HepG2 (cell line): ENCODE results near the gene SYS1. TPM values are rescaled to one million over a fixed set of nuclear protein-coding genes. Genes with fewer than 3 reads are reported as not detected.

ENCODE experiments used
- ATAC-seq: fragments of 200-7000 bp; cut with Tn5 transposase; 3 replicates; pipeline ENCODE4 v1.9.1; 2020; ENCODE audit warnings: mild to moderate bottlenecking, moderate library complexity
- BruUV-seq: library from RNA; stranded (reverse); fragments of 400-500 nt; replicated peaks from 2 replicates; lab custom pipeline; 2021; lab: Mats Ljungman, UMichigan
- CTCF ChIA-PET: fragments of 300-600 bp; formaldehyde crosslinking; extraction: SDS; loops from one replicate; lab custom pipeline; 2021; ENCODE audit warnings: low total read pairs, inconsistent platforms, low intra/inter-chr PET ratio; lab: Yijun Ruan, JAX
- POLR2A ChIA-PET: fragments of 350-600 bp; sonication (Branson Sonifier 250); formaldehyde crosslinking; loops from one replicate; lab custom pipeline; 2020; ENCODE audit warnings: antibody characterized with exemption, inconsistent platforms; lab: Yijun Ruan, JAX
- DNase-seq: peaks from one replicate; pipeline ENCODE4 v3.0.0-alpha.2; 2015; ENCODE audit warnings: low spot score
- FAIRE-seq: peaks from 3 replicates; lab custom pipeline; 2011; peaks lifted over from hg19 to GRCh38; lab: Jason Lieb, UNC
- H2AFZ ChIP-seq: one replicate; pipeline ENCODE4 v1.6.1; 2011; ENCODE audit warnings: low read length, inconsistent platforms
- H3K27ac ChIP-seq: fragments of 300-600 bp; 3 replicates; pipeline ENCODE4 v1.8.0; 2011; ENCODE audit warnings: mixed run types, mild to moderate bottlenecking, mixed read lengths, low read length, inconsistent platforms; ENCODE audit not compliant: insufficient read depth; ENCODE audit errors: extremely low read length
- H3K27me3 ChIP-seq, 2 experiments: fragments of 200-600 bp in 1 of 2; 2 replicates in 1 of 2; 3 replicates in 1 of 2; pipeline versions ENCODE4 v1.6.0 to v1.8.0; 2011; ENCODE audit warnings: low read length in 2 of 2, mild to moderate bottlenecking in 2 of 2, moderate library complexity in 2 of 2, inconsistent platforms in 1 of 2; ENCODE audit not compliant: insufficient read depth in 2 of 2, control insufficient read depth in 1 of 2
- H3K36me3 ChIP-seq, 2 experiments: fragments of 200-600 bp in 1 of 2; replicated peaks in 1 of 2; 2 replicates in 1 of 2; 3 replicates in 1 of 2; pipeline versions ENCODE4 v1.5.1 to v1.8.0; 2011; ENCODE audit warnings: low read length in 2 of 2, inconsistent platforms in 1 of 2; ENCODE audit not compliant: insufficient read depth in 2 of 2, control insufficient read depth in 1 of 2
- H3K4me1 ChIP-seq: 2 replicates; pipeline ENCODE4 v1.5.1; 2012; ENCODE audit warnings: low read length, inconsistent platforms; ENCODE audit not compliant: insufficient read depth
- H3K4me2 ChIP-seq: 2 replicates; pipeline ENCODE4 v1.6.0; 2011; ENCODE audit warnings: low read depth, low read length, inconsistent platforms
- H3K4me3 ChIP-seq, 3 experiments: fragments of 200-600 bp in 1 of 3; sonication (generic), shearing (Covaris generic) in 1 of 3; replicated peaks in 1 of 3; 2 replicates each; pipeline ENCODE4 v1.5.1; 2011 to 2016; ENCODE audit warnings: low read length in 3 of 3, inconsistent platforms in 2 of 3, low read depth in 2 of 3, mild to moderate bottlenecking in 2 of 3, control low read depth in 1 of 3, mixed read lengths in 1 of 3; ENCODE audit not compliant: insufficient read depth in 1 of 3
- H3K79me2 ChIP-seq: one replicate; pipeline ENCODE4 v1.6.1; 2011; ENCODE audit warnings: low read length, inconsistent platforms; ENCODE audit not compliant: insufficient read depth
- H3K9ac ChIP-seq: 2 replicates; pipeline ENCODE4 v1.6.0; 2011; ENCODE audit warnings: mild to moderate bottlenecking, low read depth, low read length, inconsistent platforms; ENCODE audit not compliant: insufficient read depth
- H3K9me3 ChIP-seq: 2 replicates; pipeline ENCODE4 v1.5.1; 2012; ENCODE audit warnings: mild to moderate bottlenecking, low read length
- H4K20me1 ChIP-seq: 2 replicates; pipeline ENCODE4 v1.6.0; 2011; ENCODE audit warnings: inconsistent platforms, mild to moderate bottlenecking, low read length, moderate library complexity; ENCODE audit not compliant: insufficient read depth
- CENPX ChIP-seq: sonication (generic); formaldehyde crosslinking; IDR thresholded peaks from 2 replicates; pipeline ENCODE4 v1.9.0; 2021; ENCODE audit warnings: mild to moderate bottlenecking, missing genetic modification reagents, moderate library complexity
- HDAC1 ChIP-seq: sonication (generic); formaldehyde crosslinking; IDR thresholded peaks from 2 replicates; pipeline ENCODE4 v1.5.1; 2020; ENCODE audit warnings: mild to moderate bottlenecking, missing genetic modification reagents
- MAFG ChIP-seq: sonication (generic); formaldehyde crosslinking; IDR thresholded peaks from 2 replicates; pipeline ENCODE4 v1.5.1; 2020; ENCODE audit warnings: mild to moderate bottlenecking, missing genetic modification reagents
- MTA1 ChIP-seq: sonication (generic); formaldehyde crosslinking; IDR thresholded peaks from 2 replicates; pipeline ENCODE4 v1.4.0; 2020; ENCODE audit warnings: missing genetic modification reagents, mild to moderate bottlenecking, borderline replicate concordance
- POGK ChIP-seq: sonication (generic); formaldehyde crosslinking; conservative IDR thresholded peaks from 2 replicates; pipeline ENCODE4 v1.8.0; 2022; ENCODE audit warnings: mild to moderate bottlenecking, moderate library complexity, missing genetic modification reagents
- PPARG ChIP-seq: conservative IDR thresholded peaks from 2 replicates; pipeline ENCODE4 v1.6.1; 2016; ENCODE audit warnings: missing biosample characterization, missing genetic modification reagents
- RARA ChIP-seq: IDR thresholded peaks from 2 replicates; pipeline ENCODE4 v1.6.1; 2016; ENCODE audit warnings: missing genetic modification reagents, missing compliant biosample characterization
- ZBTB3 ChIP-seq: sonication (generic); formaldehyde crosslinking; IDR thresholded peaks from 2 replicates; pipeline ENCODE4 v1.4.0; 2020; ENCODE audit warnings: low read depth, mild to moderate bottlenecking, moderate library complexity, missing genetic modification reagents, borderline replicate concordance
- ZNF124 ChIP-seq: sonication (generic); formaldehyde crosslinking; IDR thresholded peaks from 2 replicates; pipeline ENCODE4 v1.4.0; 2020; ENCODE audit warnings: missing genetic modification reagents
- WGBS: methylation state at CpG from one replicate; pipeline ENCODE4 v1.1.6; 2017; ENCODE audit warnings: low lambda C conversion rate; 5-methylcytosine and 5-hydroxymethylcytosine counted together
- in situ Hi-C: cut with HindIII; loops from 2 replicates; pipeline ENCODE4 v1.10.0; 2017; ENCODE audit warnings: low pct_unique_long_range_greater_than_20kb; ENCODE audit not compliant: extremely low pct_ligation_motif_present
- intact Hi-C: fragments of 100-400 bp; cut with micrococcal nuclease; formaldehyde crosslinking; loops from one replicate; pipeline ENCODE4 v1.10.0; 2022; ENCODE audit not compliant: unreplicated experiment
- polyA plus RNA-seq, 8 experiments: library from polyadenylated mRNA; depleted of rRNA in 3 of 8; stranded (reverse) in 7 of 8; unstranded in 1 of 8; fragments of >200 nt; fragmentation: Illumina TruSeq in 4 of 8; extraction: Trizol in 4 of 8; gene quantifications; 2 replicates each; pipeline versions ENCODE4 v1.2.1 to v1.2.3, GENCODE V29; 2011 to 2016; ENCODE audit warnings: low read depth in 4 of 8, missing spikeins in 1 of 8, mixed read lengths in 1 of 8; ENCODE audit not compliant: insufficient read depth in 1 of 8
- total RNA-seq, 5 experiments: library from RNA; depleted of rRNA; stranded (reverse); fragments of >200 nt; fragmentation: Illumina TruSeq; extraction: Trizol; gene quantifications; 2 replicates each; pipeline ENCODE4 v1.2.3, GENCODE V29; 2016; ENCODE audit warnings: low read depth in 1 of 5

The SYS1 gene
- total and polyA plus RNA-seq, 2 of the 13 experiments (the other 11 are each of a cell fraction or from before 2014, with no cell fraction given): 38.3 to 65.6 TPM

GRCh38 chr20:45346291-45346718, 16.7 kb upstream of the SYS1 start (continued):
- TF ChIP-seq PPARG (CRISPR knock-in tag) (0 out of 2 replicates have a peak, but pooled peaks have one; percentile 8), MTA1 (CRISPR knock-in tag) (no peak), MAFG (CRISPR knock-in tag) (no peak), RARA (CRISPR knock-in tag) (peak; percentile 41; the same call in 1 of the 2 replicates), POGK (CRISPR knock-in tag) (no peak), ZBTB3 (CRISPR knock-in tag) (no peak)

- Histone ChIP-seq H3K36me3 (no peaks in the 10 kb centered on the region), H2AFZ (no peak overlapping the region), H3K4me3 (peak overlapping the region; percentile 79 to 87 (median 87)), H3K9ac (peak overlapping the region; percentile 76), H4K20me1 (peaks cover 8% of the 10 kb centered on the region; the same call in 1 of the 2 replicates), H3K4me1 (peaks cover 82% of the 10 kb centered on the region), H3K79me2 (peaks cover 34% of the 10 kb centered on the region), H3K27ac (no peak overlapping the region), H3K9me3 (no peaks in the 10 kb centered on the region), H3K27me3 (peaks cover 1 to 11% of the 10 kb centered on the region in 2 experiments; a peak in 2 of 5 replicates), H3K4me2 (peak overlapping the region; percentile 99)
- no TSS peak for BruUV-seq
- intact Hi-C loops: no loop called here
- 44% methylated on average over 5 of the region's 5 CpGs for WGBS
- in situ Hi-C loops: no loop called here
- DNase-seq (no peak), FAIRE-seq (no peak), ATAC-seq (no peak)
- 0 out of 2 replicates have a peak, but pooled peaks have one; percentile 26 for TF ChIP-seq ZNF124 (CRISPR knock-in tag)
- TF ChIP-seq HDAC1 (CRISPR knock-in tag): 0 out of 2 replicates have a peak, but pooled peaks have one; percentile 3
- TF ChIP-seq CENPX (CRISPR knock-in tag): no peak
- ChIA-PET POLR2A (interaction anchor here (0.7 to 29.5 kb wide), 9 partner anchors 4 to 462 kb away, joined by 3 to 1422 read pairs (median 5); partner anchors contain the start of genes PIGT, SDC4, SYS1 and YWHAB), CTCF (no interaction called here)
Observed at GRCh38 chr20:45346851-45347250, 16.1 kb upstream of the SYS1 start.
